ENCODE data around the gene ASCL1. TPM values are rescaled to one million over a fixed set of nuclear protein-coding genes. Genes with fewer than 3 reads are reported as not detected.

Gene ASCL1
- total and polyA plus RNA-seq, 10 of the 15 experiments (the other 5 are each of a cell fraction or from before 2014, with no cell fraction given) = 10.6 to 61.1 (median 20.5) TPM

GRCh38 chr12:102962986-102963385, 5.5 kb downstream of the ASCL1 start:
- Histone ChIP-seq H3K4me2 (ENCODE audit: control insufficient read depth, insufficient read depth) (no peak overlapping the region), H3K9ac (ENCODE audit: control insufficient read depth, insufficient read depth, low read length) (no peak overlapping the region), H2AFZ (ENCODE audit: control insufficient read depth, low read depth, low read length) (no peak overlapping the region), H3K27ac (ENCODE audit: control insufficient read depth, insufficient read depth) (no peak overlapping the region), H3K9me3 (replicated peaks; ENCODE audit: control insufficient read depth, insufficient read depth, low read length) (peaks cover 8% of the 10 kb centered on the region), H3K79me2 (ENCODE audit: control insufficient read depth, insufficient read depth, low read length) (no peaks in the 10 kb centered on the region), H3K4me1 (ENCODE audit: control insufficient read depth, insufficient read depth, low read length) (peaks cover 5% of the 10 kb centered on the region; the same call in 1 of the 2 replicates), H3K4me3 (no peak overlapping the region), H3K36me3 (ENCODE audit: control insufficient read depth in 2 of 2, insufficient read depth in 2 of 2, low read length in 1 of 2) (no peaks in the 10 kb centered on the region), H3K27me3 (replicated peaks in 1 of 2; ENCODE audit: control insufficient read depth in 2 of 2, insufficient read depth in 2 of 2, low read length in 1 of 2) (peaks cover 0 to 28% of the 10 kb centered on the region in 2 experiments; a peak in 2 of 4 replicates), H4K20me1 (ENCODE audit: control insufficient read depth, insufficient read depth) (no peaks in the 10 kb centered on the region)
- intact Hi-C loops (cut with micrococcal nuclease; ENCODE audit: unreplicated experiment) (no loop called here), in situ Hi-C loops (cut with MboI) (no loop called here)
- TF ChIP-seq KAT2A (conservative IDR thresholded peaks at IDR 0.05; ENCODE audit: control insufficient read depth, low read depth, low read length) = no peak
- peak in 1 of 2 experiments; percentile 39; a peak in 1 of 4 replicates for TF ChIP-seq BHLHE40 (IDR thresholded peaks at IDR 0.05; ENCODE audit: borderline replicate concordance in 1 of 2, low read depth in 2 of 2, low read length in 1 of 2)
- TF ChIP-seq CREB1 (IDR thresholded peaks at IDR 0.05; ENCODE audit: low read depth) = no peak
- ChIA-PET POLR2A (interaction anchor here (1.2 to 1.7 kb wide), 4 partner anchors 12 to 218 kb away, joined by 3 to 6 read pairs (median 4); no protein-coding TSS in a partner anchor), RAD21 (ENCODE audit: unreplicated experiment) (interaction anchor here (0.8 to 5.6 kb wide), 11 partner anchors 11 to 543 kb away, joined by 3 to 54 read pairs (median 3); no protein-coding TSS in a partner anchor), CTCF (interaction anchor here (0.7 to 2.2 kb wide), 8 partner anchors 11 to 534 kb away, joined by 3 to 9 read pairs (median 4); no protein-coding TSS in a partner anchor), SMC1A (ENCODE audit: uncharacterized antibody, unreplicated experiment) (interaction anchor here (0.6 to 5.9 kb wide), 14 partner anchors 12 to 585 kb away, joined by 3 to 39 read pairs (median 5); no protein-coding TSS in a partner anchor)
- FAIRE-seq (no peak), DNase-seq (ENCODE audit: low read depth, low spot score) (no peak), ATAC-seq (no peak)
- BruUV-seq (replicated peaks) = no TSS peak
- WGBS (ENCODE audit: insufficient coverage, insufficient replicate concordance, low lambda C conversion rate, missing lambda C conversion rate) = 2% methylated on average over 3 of the region's 3 CpGs

- FAIRE-seq (no peak), DNase-seq (ENCODE audit: low read depth, low spot score) (no peak), ATAC-seq (no peak)
- H3K36me3 ChIP-seq (ENCODE audit: control insufficient read depth in 2 of 2, insufficient read depth in 2 of 2, low read length in 1 of 2) = no peaks in the 10 kb centered on the region
- WGBS (ENCODE audit: insufficient coverage, insufficient replicate concordance, low lambda C conversion rate, missing lambda C conversion rate) = 81% methylated on average over 4 of the region's 4 CpGs
- no peaks in the 10 kb centered on the region for H4K20me1 ChIP-seq (ENCODE audit: control insufficient read depth, insufficient read depth)
- in situ Hi-C loops (cut with MboI) = no loop called here
- BruUV-seq (replicated peaks) = no TSS peak
- H3K79me2 ChIP-seq (ENCODE audit: control insufficient read depth, insufficient read depth, low read length) = no peaks in the 10 kb centered on the region
- no peak overlapping the region for H3K9ac ChIP-seq (ENCODE audit: control insufficient read depth, insufficient read depth, low read length)
- TF ChIP-seq NFYB (IDR thresholded peaks at IDR 0.05; ENCODE audit: insufficient read depth, low read depth, low read length) (no peak), SMARCA5 (IDR thresholded peaks at IDR 0.05) (no peak), BACH1 (IDR thresholded peaks at IDR 0.05; ENCODE audit: borderline replicate concordance) (no peak), NR2F1 (conservative IDR thresholded peaks at IDR 0.05) (no peak)
- H3K27ac ChIP-seq (ENCODE audit: control insufficient read depth, insufficient read depth) = no peak overlapping the region
- no peak overlapping the region for H2AFZ ChIP-seq (ENCODE audit: control insufficient read depth, low read depth, low read length)
- H3K4me2 ChIP-seq (ENCODE audit: control insufficient read depth, insufficient read depth) = no peak overlapping the region
- POLR2A ChIA-PET = interaction anchor here (1.2 to 1.4 kb wide), 3 partner anchors 11 to 217 kb away, joined by 3 to 5 read pairs (median 3); no protein-coding TSS in a partner anchor
- peaks cover 8% of the 10 kb centered on the region for H3K9me3 ChIP-seq (replicated peaks; ENCODE audit: control insufficient read depth, insufficient read depth, low read length)
- peaks cover 2% of the 10 kb centered on the region; the same call in 1 of the 2 replicates for H3K4me1 ChIP-seq (ENCODE audit: control insufficient read depth, insufficient read depth, low read length)
- intact Hi-C loops (cut with micrococcal nuclease; ENCODE audit: unreplicated experiment) = no loop called here
- SMC1A ChIA-PET (ENCODE audit: uncharacterized antibody, unreplicated experiment) = interaction anchor here (0.6 to 5.9 kb wide), 6 partner anchors 11 to 217 kb away, joined by 3 to 37 read pairs (median 14); no protein-coding TSS in a partner anchor
- H3K27me3 ChIP-seq (replicated peaks in 1 of 2; ENCODE audit: control insufficient read depth in 2 of 2, insufficient read depth in 2 of 2, low read length in 1 of 2) = peaks cover 0 to 24% of the 10 kb centered on the region in 2 experiments; a peak in 2 of 4 replicates
- CTCF ChIA-PET = interaction anchor here (0.9 to 2.2 kb wide), 4 partner anchors 11 to 533 kb away, joined by 3 to 9 read pairs (median 4); no protein-coding TSS in a partner anchor
- RAD21 ChIA-PET (ENCODE audit: unreplicated experiment) = interaction anchor here (0.8 to 4.5 kb wide), 4 partner anchors 81 to 218 kb away, joined by 3 to 35 read pairs (median 7); no protein-coding TSS in a partner anchor
- no peak overlapping the region for H3K4me3 ChIP-seq
These were observed 6.3 kb downstream of the ASCL1 start for GRCh38 chr12:102963796-102964195.
